WTC11 (cell line): ENCODE measurements around the gene MAPK8IP1. TPM values are rescaled to one million over a fixed set of nuclear protein-coding genes. Genes with fewer than 3 reads are reported as not detected.

ENCODE experiments used
- ATF1 ChIP-seq: sonication (generic); formaldehyde crosslinking; IDR thresholded peaks from 2 replicates; pipeline ENCODE4 v1.8.1; 2023; ENCODE audit warnings: mild to moderate bottlenecking, moderate library complexity, missing genetic modification reagents
- CDX4 ChIP-seq: fragments of 250-450 bp; sonication (Bioruptor Pico); IDR thresholded peaks from 2 replicates; pipeline ENCODE4 v1.9.0; 2021; ENCODE audit warnings: moderate library complexity, mild to moderate bottlenecking, inconsistent platforms, borderline replicate concordance
- CREM ChIP-seq: sonication (generic); formaldehyde crosslinking; IDR thresholded peaks from 2 replicates; pipeline ENCODE4 v1.8.1; 2022; ENCODE audit warnings: mild to moderate bottlenecking, missing genetic modification reagents, moderate library complexity
- EMX1 ChIP-seq: fragments of 250-450 bp; sonication (Bioruptor Pico); IDR thresholded peaks from 2 replicates; pipeline ENCODE4 v1.8.0; 2021; ENCODE audit warnings: mild to moderate bottlenecking
- FOXJ3 ChIP-seq: sonication (generic); formaldehyde crosslinking; IDR thresholded peaks from 2 replicates; pipeline ENCODE4 v1.9.0; 2021; ENCODE audit warnings: missing genetic modification reagents, mild to moderate bottlenecking, borderline replicate concordance
- FOXP1 ChIP-seq: sonication (generic); formaldehyde crosslinking; IDR thresholded peaks from 2 replicates; pipeline ENCODE4 v1.8.0; 2022; ENCODE audit warnings: missing genetic modification reagents, mild to moderate bottlenecking, moderate library complexity, borderline replicate concordance
- FOXP4 ChIP-seq: sonication (generic); formaldehyde crosslinking; IDR thresholded peaks from 2 replicates; pipeline ENCODE4 v1.8.0; 2022; ENCODE audit warnings: mild to moderate bottlenecking, missing genetic modification reagents
- GTF2I ChIP-seq: fragments of 250-450 bp; sonication (Bioruptor Pico); conservative IDR thresholded peaks from 2 replicates; pipeline ENCODE4 v1.4.0; 2021; ENCODE audit warnings: mild to moderate bottlenecking
- IRF2 ChIP-seq: sonication (generic); formaldehyde crosslinking; IDR thresholded peaks from 2 replicates; pipeline ENCODE4 v1.8.0; 2022; ENCODE audit warnings: low read depth, missing genetic modification reagents, borderline replicate concordance
- MAX ChIP-seq: sonication (generic); formaldehyde crosslinking; IDR thresholded peaks from 2 replicates; pipeline ENCODE4 v1.8.0; 2022; ENCODE audit warnings: mild to moderate bottlenecking, missing genetic modification reagents
- MLX ChIP-seq: sonication (generic); formaldehyde crosslinking; IDR thresholded peaks from 2 replicates; pipeline ENCODE4 v1.8.1; 2023; ENCODE audit warnings: mild to moderate bottlenecking, missing genetic modification reagents, moderate library complexity
- NFYB ChIP-seq: sonication (generic); formaldehyde crosslinking; conservative IDR thresholded peaks from 2 replicates; pipeline ENCODE4 v1.8.0; 2022; ENCODE audit warnings: low read depth, missing genetic modification reagents
- NR1H2 ChIP-seq: sonication (generic); formaldehyde crosslinking; IDR thresholded peaks from 2 replicates; pipeline ENCODE4 v1.9.0; 2021; ENCODE audit warnings: mild to moderate bottlenecking, moderate library complexity, missing genetic modification reagents
- NR2C2 ChIP-seq: sonication (generic); formaldehyde crosslinking; IDR thresholded peaks from 2 replicates; pipeline ENCODE4 v1.8.0; 2022; ENCODE audit warnings: mild to moderate bottlenecking, missing genetic modification reagents
- SMAD3 ChIP-seq: sonication (generic); formaldehyde crosslinking; IDR thresholded peaks from 2 replicates; pipeline ENCODE4 v1.8.0; 2022; ENCODE audit warnings: missing genetic modification reagents, mild to moderate bottlenecking, borderline replicate concordance
- SMAD4 ChIP-seq: sonication (generic); formaldehyde crosslinking; IDR thresholded peaks from 2 replicates; pipeline ENCODE4 v1.8.0; 2022; ENCODE audit warnings: mild to moderate bottlenecking, missing genetic modification reagents
- SP1 ChIP-seq: sonication (generic); formaldehyde crosslinking; conservative IDR thresholded peaks from 2 replicates; pipeline ENCODE4 v1.8.1; 2022; ENCODE audit warnings: missing genetic modification reagents
- TEAD1 ChIP-seq: sonication (generic); formaldehyde crosslinking; IDR thresholded peaks from 2 replicates; pipeline ENCODE4 v1.8.0; 2022; ENCODE audit warnings: mild to moderate bottlenecking, missing genetic modification reagents
- TP53 ChIP-seq: sonication (generic); formaldehyde crosslinking; IDR thresholded peaks from 2 replicates; pipeline ENCODE4 v1.8.1; 2023; ENCODE audit warnings: mild to moderate bottlenecking, missing genetic modification reagents
- ZNF121 ChIP-seq: sonication (generic); formaldehyde crosslinking; IDR thresholded peaks from 2 replicates; pipeline ENCODE4 v1.8.0; 2023; ENCODE audit warnings: missing genetic modification reagents
- ZNF138 ChIP-seq: sonication (generic); formaldehyde crosslinking; conservative IDR thresholded peaks from 2 replicates; pipeline ENCODE4 v1.8.1; 2022; ENCODE audit warnings: mild to moderate bottlenecking, moderate library complexity, missing genetic modification reagents
- ZNF263 ChIP-seq: sonication (generic); formaldehyde crosslinking; IDR thresholded peaks from 2 replicates; pipeline ENCODE4 v1.8.1; 2022; ENCODE audit warnings: low read depth, mild to moderate bottlenecking, moderate library complexity, missing genetic modification reagents
- ZNF317 ChIP-seq: sonication (generic); formaldehyde crosslinking; IDR thresholded peaks from 2 replicates; pipeline ENCODE4 v1.8.1; 2023; ENCODE audit warnings: low read depth, mild to moderate bottlenecking, moderate library complexity, missing genetic modification reagents, borderline replicate concordance
- ZNF423 ChIP-seq: fragments of 250-450 bp; sonication (Bioruptor Pico); IDR thresholded peaks from 2 replicates; pipeline ENCODE4 v2.1.2; 2022; ENCODE audit warnings: mild to moderate bottlenecking, moderate library complexity
- ZNF671 ChIP-seq: fragments of 250-450 bp; sonication (Bioruptor Pico); IDR thresholded peaks from 2 replicates; pipeline ENCODE4 v1.8.0; 2021; ENCODE audit warnings: mild to moderate bottlenecking
- total RNA-seq: library from RNA; stranded (reverse); gene quantifications from 3 replicates; pipeline ENCODE4 v1.2.3, GENCODE V29; 2021
- TF ChIP-seq, protein P1 (sequence below): fragments of 250-450 bp; sonication (Bioruptor Pico); IDR thresholded peaks from 2 replicates; pipeline ENCODE4 v1.8.0; 2021; ENCODE audit warnings: mild to moderate bottlenecking
- TF ChIP-seq, protein P2 (sequence below): sonication (generic); formaldehyde crosslinking; conservative IDR thresholded peaks from 2 replicates; pipeline ENCODE4 v1.8.1; 2023; ENCODE audit warnings: mild to moderate bottlenecking, low read depth, missing genetic modification reagents, moderate library complexity
- TF ChIP-seq, protein P3 (sequence below): fragments of 200-600 bp; IDR thresholded peaks from 2 replicates; pipeline ENCODE4 v1.8.0; 2022; ENCODE audit warnings: antibody characterized with exemption
- TF ChIP-seq, protein P4 (sequence below): fragments of 250-450 bp; sonication (Bioruptor Pico); IDR thresholded peaks from 2 replicates; pipeline ENCODE4 v1.9.0; 2021; ENCODE audit warnings: mild to moderate bottlenecking

MAPK8IP1 gene
- total RNA-seq, 1 experiment from 2014 or later = 34.1 TPM

GRCh38 chr11:45918331-45918941, 33.0 kb downstream of the MAPK8IP1 start (continued):
- TF ChIP-seq TEAD1 (CRISPR knock-in tag) = no peak
- TF ChIP-seq NR2C2 (CRISPR knock-in tag) = no peak
- TF ChIP-seq SMAD4 (CRISPR knock-in tag) = no peak
- TF ChIP-seq FOXP4 (CRISPR knock-in tag) = no peak
- TF ChIP-seq TP53 (CRISPR knock-in tag) = no peak
- TF ChIP-seq EMX1 (CRISPR knock-in tag) = no peak
- TF ChIP-seq, protein P1, sequence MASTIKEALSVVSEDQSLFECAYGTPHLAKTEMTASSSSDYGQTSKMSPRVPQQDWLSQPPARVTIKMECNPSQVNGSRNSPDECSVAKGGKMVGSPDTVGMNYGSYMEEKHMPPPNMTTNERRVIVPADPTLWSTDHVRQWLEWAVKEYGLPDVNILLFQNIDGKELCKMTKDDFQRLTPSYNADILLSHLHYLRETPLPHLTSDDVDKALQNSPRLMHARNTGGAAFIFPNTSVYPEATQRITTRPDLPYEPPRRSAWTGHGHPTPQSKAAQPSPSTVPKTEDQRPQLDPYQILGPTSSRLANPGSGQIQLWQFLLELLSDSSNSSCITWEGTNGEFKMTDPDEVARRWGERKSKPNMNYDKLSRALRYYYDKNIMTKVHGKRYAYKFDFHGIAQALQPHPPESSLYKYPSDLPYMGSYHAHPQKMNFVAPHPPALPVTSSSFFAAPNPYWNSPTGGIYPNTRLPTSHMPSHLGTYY (CRISPR knock-in tag) = no peak
- TF ChIP-seq, protein P2, sequence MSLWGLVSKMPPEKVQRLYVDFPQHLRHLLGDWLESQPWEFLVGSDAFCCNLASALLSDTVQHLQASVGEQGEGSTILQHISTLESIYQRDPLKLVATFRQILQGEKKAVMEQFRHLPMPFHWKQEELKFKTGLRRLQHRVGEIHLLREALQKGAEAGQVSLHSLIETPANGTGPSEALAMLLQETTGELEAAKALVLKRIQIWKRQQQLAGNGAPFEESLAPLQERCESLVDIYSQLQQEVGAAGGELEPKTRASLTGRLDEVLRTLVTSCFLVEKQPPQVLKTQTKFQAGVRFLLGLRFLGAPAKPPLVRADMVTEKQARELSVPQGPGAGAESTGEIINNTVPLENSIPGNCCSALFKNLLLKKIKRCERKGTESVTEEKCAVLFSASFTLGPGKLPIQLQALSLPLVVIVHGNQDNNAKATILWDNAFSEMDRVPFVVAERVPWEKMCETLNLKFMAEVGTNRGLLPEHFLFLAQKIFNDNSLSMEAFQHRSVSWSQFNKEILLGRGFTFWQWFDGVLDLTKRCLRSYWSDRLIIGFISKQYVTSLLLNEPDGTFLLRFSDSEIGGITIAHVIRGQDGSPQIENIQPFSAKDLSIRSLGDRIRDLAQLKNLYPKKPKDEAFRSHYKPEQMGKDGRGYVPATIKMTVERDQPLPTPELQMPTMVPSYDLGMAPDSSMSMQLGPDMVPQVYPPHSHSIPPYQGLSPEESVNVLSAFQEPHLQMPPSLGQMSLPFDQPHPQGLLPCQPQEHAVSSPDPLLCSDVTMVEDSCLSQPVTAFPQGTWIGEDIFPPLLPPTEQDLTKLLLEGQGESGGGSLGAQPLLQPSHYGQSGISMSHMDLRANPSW (CRISPR knock-in tag) = no peak
- TF ChIP-seq CREM (CRISPR knock-in tag) = 0 out of 2 replicates have a peak, but pooled peaks have one; percentile 4
- peak; percentile 92 for TF ChIP-seq ZNF423 (CRISPR knock-in tag)
- TF ChIP-seq ATF1 (CRISPR knock-in tag) = no peak
- TF ChIP-seq, protein P3, sequence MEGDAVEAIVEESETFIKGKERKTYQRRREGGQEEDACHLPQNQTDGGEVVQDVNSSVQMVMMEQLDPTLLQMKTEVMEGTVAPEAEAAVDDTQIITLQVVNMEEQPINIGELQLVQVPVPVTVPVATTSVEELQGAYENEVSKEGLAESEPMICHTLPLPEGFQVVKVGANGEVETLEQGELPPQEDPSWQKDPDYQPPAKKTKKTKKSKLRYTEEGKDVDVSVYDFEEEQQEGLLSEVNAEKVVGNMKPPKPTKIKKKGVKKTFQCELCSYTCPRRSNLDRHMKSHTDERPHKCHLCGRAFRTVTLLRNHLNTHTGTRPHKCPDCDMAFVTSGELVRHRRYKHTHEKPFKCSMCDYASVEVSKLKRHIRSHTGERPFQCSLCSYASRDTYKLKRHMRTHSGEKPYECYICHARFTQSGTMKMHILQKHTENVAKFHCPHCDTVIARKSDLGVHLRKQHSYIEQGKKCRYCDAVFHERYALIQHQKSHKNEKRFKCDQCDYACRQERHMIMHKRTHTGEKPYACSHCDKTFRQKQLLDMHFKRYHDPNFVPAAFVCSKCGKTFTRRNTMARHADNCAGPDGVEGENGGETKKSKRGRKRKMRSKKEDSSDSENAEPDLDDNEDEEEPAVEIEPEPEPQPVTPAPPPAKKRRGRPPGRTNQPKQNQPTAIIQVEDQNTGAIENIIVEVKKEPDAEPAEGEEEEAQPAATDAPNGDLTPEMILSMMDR = no peak
- no peak for TF ChIP-seq FOXJ3
- TF ChIP-seq ZNF263 (CRISPR knock-in tag) = no peak
- no peak for TF ChIP-seq MAX (CRISPR knock-in tag)
- TF ChIP-seq NFYB (CRISPR knock-in tag) = 0 out of 2 replicates have a peak, but pooled peaks have one; percentile 43
- no peak for TF ChIP-seq GTF2I
- TF ChIP-seq ZNF121 (CRISPR knock-in tag) = no peak
- peak; percentile 42; the same call in 1 of the 2 replicates for TF ChIP-seq SP1 (CRISPR knock-in tag)
- TF ChIP-seq IRF2 (CRISPR knock-in tag) = no peak
- no peak for TF ChIP-seq SMAD3 (CRISPR knock-in tag)
- TF ChIP-seq, protein P4, sequence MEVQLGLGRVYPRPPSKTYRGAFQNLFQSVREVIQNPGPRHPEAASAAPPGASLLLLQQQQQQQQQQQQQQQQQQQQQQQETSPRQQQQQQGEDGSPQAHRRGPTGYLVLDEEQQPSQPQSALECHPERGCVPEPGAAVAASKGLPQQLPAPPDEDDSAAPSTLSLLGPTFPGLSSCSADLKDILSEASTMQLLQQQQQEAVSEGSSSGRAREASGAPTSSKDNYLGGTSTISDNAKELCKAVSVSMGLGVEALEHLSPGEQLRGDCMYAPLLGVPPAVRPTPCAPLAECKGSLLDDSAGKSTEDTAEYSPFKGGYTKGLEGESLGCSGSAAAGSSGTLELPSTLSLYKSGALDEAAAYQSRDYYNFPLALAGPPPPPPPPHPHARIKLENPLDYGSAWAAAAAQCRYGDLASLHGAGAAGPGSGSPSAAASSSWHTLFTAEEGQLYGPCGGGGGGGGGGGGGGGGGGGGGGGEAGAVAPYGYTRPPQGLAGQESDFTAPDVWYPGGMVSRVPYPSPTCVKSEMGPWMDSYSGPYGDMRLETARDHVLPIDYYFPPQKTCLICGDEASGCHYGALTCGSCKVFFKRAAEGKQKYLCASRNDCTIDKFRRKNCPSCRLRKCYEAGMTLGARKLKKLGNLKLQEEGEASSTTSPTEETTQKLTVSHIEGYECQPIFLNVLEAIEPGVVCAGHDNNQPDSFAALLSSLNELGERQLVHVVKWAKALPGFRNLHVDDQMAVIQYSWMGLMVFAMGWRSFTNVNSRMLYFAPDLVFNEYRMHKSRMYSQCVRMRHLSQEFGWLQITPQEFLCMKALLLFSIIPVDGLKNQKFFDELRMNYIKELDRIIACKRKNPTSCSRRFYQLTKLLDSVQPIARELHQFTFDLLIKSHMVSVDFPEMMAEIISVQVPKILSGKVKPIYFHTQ = no peak
- TF ChIP-seq ZNF317 = no peak
- TF ChIP-seq MLX (CRISPR knock-in tag) = no peak
- no peak for TF ChIP-seq ZNF138 (CRISPR knock-in tag)
- TF ChIP-seq ZNF671 (CRISPR knock-in tag) = no peak
- peak; percentile 23; the same call in 1 of the 2 replicates for TF ChIP-seq FOXP1 (CRISPR knock-in tag)
- no peak for TF ChIP-seq CDX4 (CRISPR knock-in tag)
- TF ChIP-seq NR1H2 (CRISPR knock-in tag) = no peak
